GM21619 (cell line): ENCODE data around the gene CBARP.
A peak's percentile ranks its signal among the peaks of the same experiment; 100 is the strongest.
"Not testable (repeated sequence)": the region's sequence is repeated elsewhere in the genome, so short reads cannot be mapped to it uniquely, and the experiment has no call there.

Experiments
- ATAC-seq: cut with Tn5 transposase; IDR thresholded peaks from one replicate; pipeline ENCODE4 v1.9.1; 2021; ENCODE audit not compliant: unreplicated experiment

Gene CBARP

GRCh38 chr19:1214862-1215731 lies 22.7 kb downstream of the CBARP start:
- ATAC-seq = no peak

GRCh38 chr19:1214299-1214861 lies 23.4 kb downstream of the CBARP start:
- ATAC-seq = no peak

GRCh38 chr19:1213391-1214286 lies 24.2 kb downstream of the CBARP start:
- no peak for ATAC-seq

- no peak for ATAC-seq
Measured at GRCh38 chr19:1211494-1212234, 26.1 kb downstream of the CBARP start.

- no peak for ATAC-seq
Measured at GRCh38 chr19:1210227-1210538, 27.6 kb downstream of the CBARP start.

GRCh38 chr19:1208830-1209229 lies 29.0 kb downstream of the CBARP start:
- ATAC-seq = not testable (repeated sequence)

- no peak for ATAC-seq
Measured at GRCh38 chr19:1206864-1207450, 30.8 kb downstream of the CBARP start.

- ATAC-seq = no peak
Measured at GRCh38 chr19:1206150-1206863, 31.5 kb downstream of the CBARP start.

- ATAC-seq = peak; percentile 86
Measured at GRCh38 chr19:1205114-1206099, 32.4 kb downstream of the CBARP start, which contains the start of gene STK11. STK11 (plus strand) TSS chr19:1205778; CDS start chr19:1206914, 1,136 bp downstream.

GRCh38 chr19:1200614-1201013 lies 37.2 kb downstream of the CBARP start:
- ATAC-seq = not testable (repeated sequence)

- ATAC-seq = no peak
Measured at GRCh38 chr19:1199531-1199930, 38.3 kb downstream of the CBARP start.

GRCh38 chr19:1189419-1189818 lies 48.4 kb downstream of the CBARP start:
- no peak for ATAC-seq

GRCh38 chr19:1183543-1184172 lies 54.1 kb downstream of the CBARP start:
- ATAC-seq = peak; percentile 46

GRCh38 chr19:1182727-1183126 lies 55.1 kb downstream of the CBARP start:
- ATAC-seq = no peak

- no peak for ATAC-seq
Measured at GRCh38 chr19:1182068-1182467, 55.7 kb downstream of the CBARP start.

- ATAC-seq = no peak
Measured at GRCh38 chr19:1181606-1182005, 56.2 kb downstream of the CBARP start.
